Mesangial cell (primary cell): ENCODE data around the gene LMCD1. TPM values are rescaled to one million over a fixed set of nuclear protein-coding genes. Genes with fewer than 3 reads are reported as not detected.

Experiments used
- total RNA-seq: library from RNA; depleted of rRNA; stranded (reverse); fragments of >200 nt; gene quantifications from 2 replicates; pipeline ENCODE4 v1.2.3, GENCODE V29; 2015

The LMCD1 gene
- 61.4 and 101 TPM in 2 replicates for total RNA-seq

GRCh38 chr3:8501371-8502131, at the start of gene LMCD1:
Gene LMCD1 (plus strand): TSS chr3:8501823. CDS start chr3:8501939, 116 bp downstream.

Other genes starting within 250 kb of the LMCD1 start
- 0.63 TPM in 1 of 2 replicates, not detected in the other for gene SSUH2, start 143.0 kb downstream of the LMCD1 start, total RNA-seq
- not detected in 2 replicates for gene CAV3, start 232.0 kb downstream of the LMCD1 start, total RNA-seq